ENCODE results near the gene CTPS2. TPM values are rescaled to one million over a fixed set of nuclear protein-coding genes. Genes with fewer than 3 reads are reported as not detected.

CTPS2 gene
- total RNA-seq, 1 donor from 2014 or later, result 11.4 TPM

DNA sequence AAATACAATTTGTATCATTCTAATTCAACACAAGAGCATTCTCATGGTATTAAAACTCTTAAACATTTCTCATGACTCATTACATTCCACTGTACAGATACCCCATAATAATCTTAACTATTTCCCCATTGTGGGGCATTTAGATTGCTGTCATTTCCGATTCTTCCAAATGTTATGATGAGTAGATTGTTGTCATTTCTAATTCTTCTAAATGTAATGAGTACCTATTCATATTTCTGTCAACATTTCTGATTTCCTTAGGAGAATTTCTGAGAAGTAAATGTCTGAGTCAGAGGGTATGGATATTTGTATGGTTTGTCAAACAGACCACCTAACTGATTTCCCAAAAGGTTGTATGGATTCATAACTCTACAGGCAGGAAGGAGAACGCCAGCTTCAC is 54.2 kb downstream of the CTPS2 start:
- Mint-ChIP-seq H3K27me3 (ENCODE audit: low read depth, unreplicated experiment) (no peaks in the 10 kb centered on the region), H3K4me1 (ENCODE audit: low read depth, unreplicated experiment) (peaks cover 6% of the 10 kb centered on the region), H3K4me3 (ENCODE audit: unreplicated experiment) (no peak overlapping the region), H3K27ac (ENCODE audit: unreplicated experiment) (no peak overlapping the region), H3K9me3 (ENCODE audit: unreplicated experiment) (no peaks in the 10 kb centered on the region), H3K36me3 (ENCODE audit: low read depth, unreplicated experiment) (no peaks in the 10 kb centered on the region)
- peak; percentile 54 for DNase-seq (ENCODE audit: low read depth)
- Histone ChIP-seq H3K4me2 (ENCODE audit: low read length) (peak overlapping the region; percentile 6), H4K20me1 (ENCODE audit: insufficient read depth, low read length) (no peaks in the 10 kb centered on the region), H3K4me3 (ENCODE audit: insufficient read depth, low read depth, low read length) (no peak overlapping the region), H3K4me1 (ENCODE audit: insufficient read depth, low read length) (peaks cover 3% of the 10 kb centered on the region), H3K27ac (ENCODE audit: low read depth, low read length) (peak overlapping the region; percentile 62), H2AFZ (ENCODE audit: low read depth, low read length) (no peak overlapping the region), H3K36me3 (ENCODE audit: insufficient read depth, low read length) (no peaks in the 10 kb centered on the region), H3K79me2 (ENCODE audit: insufficient read depth, low read length) (no peaks in the 10 kb centered on the region), H3K9me3 (ENCODE audit: insufficient read depth, low read depth, low read length) (no peaks in the 10 kb centered on the region), H3K27me3 (ENCODE audit: insufficient read depth, low read length) (no peaks in the 10 kb centered on the region), H3K9ac (ENCODE audit: low read length) (peak overlapping the region; percentile 23)
- FAIRE-seq, result peak; percentile 98
- no peak for TF ChIP-seq EZH2 (IDR thresholded peaks at IDR 0.05; ENCODE audit: insufficient read depth, low read length)

DNA sequence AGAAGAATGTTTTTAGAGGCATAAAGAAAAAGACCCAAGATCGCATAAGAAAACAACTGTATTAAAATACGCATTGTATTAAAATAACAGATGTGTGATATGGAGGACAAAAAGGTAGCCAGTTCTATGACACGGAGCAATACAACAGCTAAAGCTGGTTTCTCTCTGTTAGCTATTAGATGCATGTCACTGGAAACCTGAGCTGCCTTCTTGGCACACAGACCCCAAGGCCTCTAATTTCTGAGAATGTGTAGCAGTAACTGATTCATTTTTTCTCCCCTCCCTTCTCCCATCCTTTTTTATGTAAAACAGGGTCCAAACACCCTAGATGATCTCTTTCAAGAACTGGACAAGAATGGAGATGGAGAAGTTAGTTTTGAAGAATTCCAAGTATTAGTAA is 58.4 kb downstream of the CTPS2 start:
- TF ChIP-seq, protein P1, sequence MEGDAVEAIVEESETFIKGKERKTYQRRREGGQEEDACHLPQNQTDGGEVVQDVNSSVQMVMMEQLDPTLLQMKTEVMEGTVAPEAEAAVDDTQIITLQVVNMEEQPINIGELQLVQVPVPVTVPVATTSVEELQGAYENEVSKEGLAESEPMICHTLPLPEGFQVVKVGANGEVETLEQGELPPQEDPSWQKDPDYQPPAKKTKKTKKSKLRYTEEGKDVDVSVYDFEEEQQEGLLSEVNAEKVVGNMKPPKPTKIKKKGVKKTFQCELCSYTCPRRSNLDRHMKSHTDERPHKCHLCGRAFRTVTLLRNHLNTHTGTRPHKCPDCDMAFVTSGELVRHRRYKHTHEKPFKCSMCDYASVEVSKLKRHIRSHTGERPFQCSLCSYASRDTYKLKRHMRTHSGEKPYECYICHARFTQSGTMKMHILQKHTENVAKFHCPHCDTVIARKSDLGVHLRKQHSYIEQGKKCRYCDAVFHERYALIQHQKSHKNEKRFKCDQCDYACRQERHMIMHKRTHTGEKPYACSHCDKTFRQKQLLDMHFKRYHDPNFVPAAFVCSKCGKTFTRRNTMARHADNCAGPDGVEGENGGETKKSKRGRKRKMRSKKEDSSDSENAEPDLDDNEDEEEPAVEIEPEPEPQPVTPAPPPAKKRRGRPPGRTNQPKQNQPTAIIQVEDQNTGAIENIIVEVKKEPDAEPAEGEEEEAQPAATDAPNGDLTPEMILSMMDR (IDR thresholded peaks at IDR 0.05; ENCODE audit: insufficient read depth, low read depth, low read length), result no peak
- no peak for TF ChIP-seq EZH2 (IDR thresholded peaks at IDR 0.05; ENCODE audit: insufficient read depth, low read length)
- H3K9me3 Mint-ChIP-seq (ENCODE audit: unreplicated experiment), result no peaks in the 10 kb centered on the region
- H3K9ac ChIP-seq (ENCODE audit: low read length), result no peak overlapping the region
- no peak overlapping the region for H3K4me2 ChIP-seq (ENCODE audit: low read length)
- no peaks in the 10 kb centered on the region for H4K20me1 ChIP-seq (ENCODE audit: insufficient read depth, low read length)
- peaks cover under 1% of the 10 kb centered on the region for H3K4me1 ChIP-seq (ENCODE audit: insufficient read depth, low read length)
- H3K36me3 ChIP-seq (ENCODE audit: insufficient read depth, low read length), result no peaks in the 10 kb centered on the region
- H3K4me3 ChIP-seq (ENCODE audit: insufficient read depth, low read depth, low read length), result no peak overlapping the region
- H3K4me3 Mint-ChIP-seq (ENCODE audit: unreplicated experiment), result no peak overlapping the region
- no peak overlapping the region for H3K27ac ChIP-seq (ENCODE audit: low read depth, low read length)
- no peak overlapping the region for H3K27ac Mint-ChIP-seq (ENCODE audit: unreplicated experiment)
- no peaks in the 10 kb centered on the region for H3K27me3 ChIP-seq (ENCODE audit: insufficient read depth, low read length)
- no peak overlapping the region for H2AFZ ChIP-seq (ENCODE audit: low read depth, low read length)
- no peaks in the 10 kb centered on the region for H3K27me3 Mint-ChIP-seq (ENCODE audit: low read depth, unreplicated experiment)
- H3K4me1 Mint-ChIP-seq (ENCODE audit: low read depth, unreplicated experiment), result peaks cover 2% of the 10 kb centered on the region
- H3K79me2 ChIP-seq (ENCODE audit: insufficient read depth, low read length), result no peaks in the 10 kb centered on the region
- FAIRE-seq (peak; percentile 75), DNase-seq (ENCODE audit: low read depth) (no peak)
- no peaks in the 10 kb centered on the region for H3K36me3 Mint-ChIP-seq (ENCODE audit: low read depth, unreplicated experiment)
- no peaks in the 10 kb centered on the region for H3K9me3 ChIP-seq (ENCODE audit: insufficient read depth, low read depth, low read length)

DNA sequence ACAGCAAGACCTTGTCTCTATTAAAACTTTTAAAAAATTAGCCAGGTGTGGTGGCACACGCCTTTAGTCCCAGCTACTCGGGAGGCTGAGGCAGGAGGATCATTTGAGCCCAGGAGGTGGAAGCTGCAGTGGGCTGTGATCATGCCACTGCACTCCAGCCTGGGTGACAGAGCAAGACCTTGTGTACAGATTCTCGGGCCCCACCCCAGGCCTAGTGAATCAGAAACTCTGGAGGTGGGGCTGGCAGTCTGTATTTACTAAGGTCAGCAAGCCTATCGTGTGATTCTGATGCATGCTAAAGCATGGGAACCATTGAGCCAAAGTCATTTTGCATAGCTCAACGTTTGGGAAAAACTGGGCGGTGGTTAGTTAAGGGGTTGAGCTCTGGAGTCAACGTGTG is 59.0 kb downstream of the CTPS2 start:
- Mint-ChIP-seq H3K4me3 (ENCODE audit: unreplicated experiment) (no peak overlapping the region), H3K9me3 (ENCODE audit: unreplicated experiment) (no peaks in the 10 kb centered on the region), H3K36me3 (ENCODE audit: low read depth, unreplicated experiment) (no peaks in the 10 kb centered on the region), H3K4me1 (ENCODE audit: low read depth, unreplicated experiment) (no peaks in the 10 kb centered on the region), H3K27ac (ENCODE audit: unreplicated experiment) (no peak overlapping the region), H3K27me3 (ENCODE audit: low read depth, unreplicated experiment) (no peaks in the 10 kb centered on the region)
- Histone ChIP-seq H3K4me3 (ENCODE audit: insufficient read depth, low read depth, low read length) (no peak overlapping the region), H3K36me3 (ENCODE audit: insufficient read depth, low read length) (no peaks in the 10 kb centered on the region), H2AFZ (ENCODE audit: low read depth, low read length) (no peak overlapping the region), H3K9ac (ENCODE audit: low read length) (no peak overlapping the region), H3K9me3 (ENCODE audit: insufficient read depth, low read depth, low read length) (no peaks in the 10 kb centered on the region), H4K20me1 (ENCODE audit: insufficient read depth, low read length) (no peaks in the 10 kb centered on the region), H3K79me2 (ENCODE audit: insufficient read depth, low read length) (no peaks in the 10 kb centered on the region), H3K27me3 (ENCODE audit: insufficient read depth, low read length) (no peaks in the 10 kb centered on the region), H3K4me1 (ENCODE audit: insufficient read depth, low read length) (no peaks in the 10 kb centered on the region), H3K4me2 (ENCODE audit: low read length) (no peak overlapping the region), H3K27ac (ENCODE audit: low read depth, low read length) (no peak overlapping the region)
- DNase-seq (ENCODE audit: low read depth), result no peak
- no peak for FAIRE-seq
- TF ChIP-seq, protein P1 (IDR thresholded peaks at IDR 0.05; ENCODE audit: insufficient read depth, low read depth, low read length), result no peak
- TF ChIP-seq EZH2 (IDR thresholded peaks at IDR 0.05; ENCODE audit: insufficient read depth, low read length), result no peak
